GM18868 (cell line): Measurements from ENCODE around the gene RNF25.

Experiments
- ATAC-seq: cut with Tn5 transposase; IDR thresholded peaks from one replicate; pipeline ENCODE4 v1.9.1; 2021; ENCODE audit warnings: mild to moderate bottlenecking, moderate library complexity; ENCODE audit not compliant: unreplicated experiment

The RNF25 gene

GRCh38 chr2:218627939-218628338 is 43.9 kb downstream of the RNF25 start:
- no peak for ATAC-seq

- ATAC-seq, result no peak
These were observed 45.4 kb downstream of the RNF25 start for GRCh38 chr2:218626369-218626768.

- no peak for ATAC-seq
These were observed 48.5 kb downstream of the RNF25 start for GRCh38 chr2:218623366-218623705.

GRCh38 chr2:218622606-218623365 is 49.0 kb downstream of the RNF25 start:
- no peak for ATAC-seq

GRCh38 chr2:218621007-218621406 is 50.8 kb downstream of the RNF25 start:
- ATAC-seq, result no peak

GRCh38 chr2:218618102-218618860 is 53.5 kb downstream of the RNF25 start:
- ATAC-seq, result no peak

- no peak for ATAC-seq
These were observed 55.9 kb downstream of the RNF25 start for GRCh38 chr2:218615868-218616315.
